Sigmoid colon (tissue), 7 donors: ENCODE results near the gene SEPTIN1. TPM values are rescaled to one million over a fixed set of nuclear protein-coding genes. Genes with fewer than 3 reads are reported as not detected.

Experiments
- DNase-seq: peaks from one replicate; pipeline ENCODE4 v3.0.0-alpha.2; 2019
- H3K27ac ChIP-seq, 4 donors: fragments of 200-600 bp; sonication (generic); one replicate each; pipeline ENCODE4 v1.5.1; 2016 to 2019; ENCODE audit warnings: mild to moderate bottlenecking in 1 of 4
- H3K27me3 ChIP-seq, 3 donors: fragments of 200-600 bp; sonication (generic); one replicate each; pipeline ENCODE4 v1.5.1; 2019; ENCODE audit warnings: mild to moderate bottlenecking in 1 of 3
- H3K36me3 ChIP-seq, 4 donors: fragments of 200-600 bp; sonication (generic); one replicate each; pipeline ENCODE4 v1.5.1; 2016 to 2019
- H3K4me1 ChIP-seq, 4 donors: fragments of 200-600 bp; sonication (generic); one replicate each; pipeline ENCODE4 v1.5.1; 2017 to 2019
- H3K4me3 ChIP-seq, 4 donors: fragments of 200-600 bp; sonication (generic); one replicate each; pipeline ENCODE4 v1.5.1; 2017 to 2019; ENCODE audit warnings: mild to moderate bottlenecking in 2 of 4, moderate library complexity in 1 of 4
- H3K9me3 ChIP-seq, 4 donors: fragments of 200-600 bp in 3 of 4; sonication (generic) in 3 of 4; one replicate each; pipeline versions ENCODE4 v1.5.1 to v1.6.1; 2013 to 2019
- CTCF ChIP-seq, 4 experiments: fragments of 450-650 bp in 3 of 4; fragments of 200-600 bp in 1 of 4; IDR thresholded peaks; one replicate each; pipeline ENCODE4 v1.5.1; 2016 to 2019; ENCODE audit warnings: antibody characterized with exemption in 4 of 4, mild to moderate bottlenecking in 3 of 4, moderate library complexity in 2 of 4
- EP300 ChIP-seq, 4 donors: sonication (generic); formaldehyde crosslinking; IDR thresholded peaks; one replicate each; pipeline ENCODE4 v1.6.1; 2017; ENCODE audit warnings: antibody characterized with exemption in 4 of 4
- POLR2A ChIP-seq, 2 donors: fragments of 450-650 bp; IDR thresholded peaks; one replicate each; pipeline ENCODE4 v1.6.1; 2016; ENCODE audit warnings: antibody characterized with exemption in 2 of 2, mild to moderate bottlenecking in 2 of 2, moderate library complexity in 2 of 2
- POLR2AphosphoS5 ChIP-seq, 4 donors: sonication (generic); formaldehyde crosslinking; IDR thresholded peaks; one replicate each; pipeline ENCODE4 v1.6.1; 2017; ENCODE audit warnings: antibody characterized with exemption in 4 of 4
- WGBS, 2 donors: extraction: QIAGEN DNeasy Blood & Tissue Kit; methylation state at CpG; one replicate each; pipeline ENCODE4 v1.1.7; 2013; 5-methylcytosine and 5-hydroxymethylcytosine counted together
- intact Hi-C: fragments of 100-400 bp; cut with DNase I; formaldehyde crosslinking; loops from one replicate; pipeline ENCODE4 v1.15.1; 2023
- polyA plus RNA-seq, 3 donors: library from polyadenylated mRNA; stranded (reverse); fragments of 200-250 nt; gene quantifications; one replicate each; pipeline ENCODE4 v1.2.3, GENCODE V29; 2013
- total RNA-seq, 4 donors: library from RNA; depleted of rRNA; stranded (reverse); fragments of >200 nt; gene quantifications; one replicate each; pipeline ENCODE4 v1.1.0, GENCODE V29; 2016
- donor health status: healthy with polysubstance abuse.
- donor health status: Bipolar disorder and iron deficiency.
- donor health status: healthy.

Gene SEPTIN1
- total and polyA plus RNA-seq, 7 donors = 0.82 to 46.6 (median 2.4) TPM

GRCh38 chr16:30428055-30428454 is 45.7 kb upstream of the SEPTIN1 start:
- intact Hi-C loops = no loop called here
- Histone ChIP-seq H3K27ac (peak overlapping the region in 1 of 4 donors; percentile 83), H3K4me1 (peaks cover 0 to 21% (median 16%) of the 10 kb centered on the region in 4 donors), H3K36me3 (peaks cover 0 to 25% (median 4%) of the 10 kb centered on the region in 4 donors), H3K4me3 (no peak overlapping the region), H3K27me3 (no peaks in the 10 kb centered on the region), H3K9me3 (no peaks in the 10 kb centered on the region)
- no peak for TF ChIP-seq CTCF (IDR thresholded peaks at IDR 0.05)
- TF ChIP-seq POLR2AphosphoS5 (IDR thresholded peaks at IDR 0.05) = no peak
- TF ChIP-seq POLR2A (IDR thresholded peaks at IDR 0.05) = no peak
- TF ChIP-seq EP300 (IDR thresholded peaks at IDR 0.05) = no peak
- DNase-seq = no peak
- 86 to 94% methylated on average over 4 of the region's 4 CpGs for WGBS, 2 donors

- 64 to 74% methylated on average over 5 of the region's 5 CpGs for WGBS, 2 donors
- no peak for DNase-seq
- Histone ChIP-seq H3K4me1 (peaks cover 0 to 14% (median 12%) of the 10 kb centered on the region in 4 donors), H3K4me3 (no peak overlapping the region), H3K9me3 (no peaks in the 10 kb centered on the region), H3K27ac (no peak overlapping the region), H3K27me3 (no peaks in the 10 kb centered on the region), H3K36me3 (peaks cover 0 to 27% (median 7%) of the 10 kb centered on the region in 4 donors)
- TF ChIP-seq CTCF (IDR thresholded peaks at IDR 0.05) (no peak), POLR2A (IDR thresholded peaks at IDR 0.05) (no peak), EP300 (IDR thresholded peaks at IDR 0.05) (no peak), POLR2AphosphoS5 (IDR thresholded peaks at IDR 0.05) (no peak)
- intact Hi-C loops = no loop called here
Observed at GRCh38 chr16:30421010-30421409, 38.6 kb upstream of the SEPTIN1 start.

GRCh38 chr16:30418350-30419181 is 36.2 kb upstream of the SEPTIN1 start:
- H3K4me3 ChIP-seq = peak overlapping the region; percentile 33 to 72 (median 57)
- TF ChIP-seq POLR2A (IDR thresholded peaks at IDR 0.05) = no peak
- no peak for TF ChIP-seq POLR2AphosphoS5 (IDR thresholded peaks at IDR 0.05)
- no peak for TF ChIP-seq CTCF (IDR thresholded peaks at IDR 0.05)
- no peak for TF ChIP-seq EP300 (IDR thresholded peaks at IDR 0.05)
- H3K36me3 ChIP-seq = peaks cover 0 to 19% (median 3%) of the 10 kb centered on the region in 4 donors
- H3K27ac ChIP-seq = peak overlapping the region; percentile 83 to 89 (median 88)
- intact Hi-C loops = no loop called here
- 32 to 58% methylated on average over 31 of the region's 31 CpGs for WGBS, 2 donors
- no peak for DNase-seq
- no peaks in the 10 kb centered on the region for H3K27me3 ChIP-seq
- no peaks in the 10 kb centered on the region for H3K9me3 ChIP-seq
- H3K4me1 ChIP-seq = peaks cover 0 to 14% (median 12%) of the 10 kb centered on the region in 4 donors

GRCh38 chr16:30417529-30418349 is 35.4 kb upstream of the SEPTIN1 start:
- H3K4me3 ChIP-seq = peak overlapping the region; percentile 33 to 72 (median 57)
- no peak for TF ChIP-seq EP300 (IDR thresholded peaks at IDR 0.05)
- TF ChIP-seq CTCF (IDR thresholded peaks at IDR 0.05) = peak in 1 of 4 experiments; percentile 26
- TF ChIP-seq POLR2AphosphoS5 (IDR thresholded peaks at IDR 0.05) = peak; percentile 15 to 41 (median 30)
- TF ChIP-seq POLR2A (IDR thresholded peaks at IDR 0.05) = no peak
- DNase-seq = peak; percentile 92
- H3K36me3 ChIP-seq = peaks cover 0 to 19% (median under 1%) of the 10 kb centered on the region in 4 donors
- no peaks in the 10 kb centered on the region for H3K27me3 ChIP-seq
- peaks cover 0 to 14% (median 12%) of the 10 kb centered on the region in 4 donors for H3K4me1 ChIP-seq
- 1 to 2% methylated on average over 140 of the region's 140 CpGs for WGBS, 2 donors
- H3K27ac ChIP-seq = peak overlapping the region; percentile 83 to 89 (median 88)
- no peaks in the 10 kb centered on the region for H3K9me3 ChIP-seq
- intact Hi-C loops = no loop called here
